Transverse colon (tissue), 4 donors: ENCODE results near the gene SMIM1. TPM values are rescaled to one million over a fixed set of nuclear protein-coding genes. Genes with fewer than 3 reads are reported as not detected.

ENCODE experiments used
- DNase-seq: peaks from one replicate; pipeline ENCODE4 v3.0.0-alpha.2; 2019
- H3K27ac ChIP-seq, 4 donors: fragments of 200-600 bp; sonication (generic); 2 replicates each; pipeline ENCODE4 v1.5.1; 2016 to 2018; ENCODE audit warnings: inconsistent platforms in 4 of 4
- H3K27me3 ChIP-seq: fragments of 200-600 bp; sonication (generic); 2 replicates; pipeline ENCODE4 v1.5.1; 2017; ENCODE audit warnings: inconsistent platforms
- H3K36me3 ChIP-seq, 4 donors: fragments of 200-600 bp; sonication (generic); 2 replicates each; pipeline ENCODE4 v1.5.1; 2017 to 2019; ENCODE audit warnings: inconsistent platforms in 4 of 4
- H3K4me1 ChIP-seq, 4 donors: fragments of 200-600 bp; sonication (generic); 2 replicates each; pipeline ENCODE4 v1.5.1; 2017 to 2020; ENCODE audit warnings: inconsistent platforms in 4 of 4
- H3K4me3 ChIP-seq, 4 donors: fragments of 200-600 bp; sonication (generic); 1 replicate in 1 of 4; 2 replicates in 3 of 4; pipeline versions ENCODE4 v1.5.1 to v1.6.1; 2017 to 2019; ENCODE audit warnings: inconsistent platforms in 4 of 4
- H3K9me3 ChIP-seq, 2 donors: fragments of 200-600 bp; sonication (generic); 2 replicates each; pipeline ENCODE4 v1.5.1; 2017 to 2019; ENCODE audit warnings: inconsistent platforms in 2 of 2
- CTCF ChIP-seq, 5 experiments: fragments of 200-600 bp in 3 of 5; fragments of 450-650 bp in 2 of 5; sonication (generic) in 3 of 5; IDR thresholded peaks; 1 replicate in 2 of 5; 2 replicates in 3 of 5; pipeline ENCODE4 v1.5.1; 2016 to 2017; ENCODE audit warnings: antibody characterized with exemption in 5 of 5, inconsistent platforms in 3 of 5, mild to moderate bottlenecking in 2 of 5, moderate library complexity in 1 of 5
- EP300 ChIP-seq: sonication (generic); formaldehyde crosslinking; IDR thresholded peaks from one replicate; pipeline ENCODE4 v1.6.1; 2017; ENCODE audit warnings: antibody characterized with exemption, low read depth
- POLR2A ChIP-seq: fragments of 450-650 bp; IDR thresholded peaks from one replicate; pipeline ENCODE4 v1.6.1; 2016; ENCODE audit warnings: antibody characterized with exemption, mild to moderate bottlenecking, moderate library complexity
- POLR2AphosphoS5 ChIP-seq, 3 donors: sonication (generic); formaldehyde crosslinking; IDR thresholded peaks; one replicate each; pipeline ENCODE4 v1.6.1; 2016; ENCODE audit warnings: antibody characterized with exemption in 3 of 3
- WGBS, 2 donors: methylation state at CpG; one replicate each; pipeline ENCODE4 v1.1.5; 2018; ENCODE audit warnings: low coverage in 1 of 2; 5-methylcytosine and 5-hydroxymethylcytosine counted together
- in situ Hi-C, 4 donors: fragments of 200-750 bp; cut with MboI; loops; one replicate each; pipeline versions ENCODE4 v1.15.0 to v1.15.1; 2017; ENCODE audit warnings: low sequenced_read_pairs in 3 of 4, low pct_ligation_motif_present in 1 of 4, low pct_unique_long_range_greater_than_20kb in 1 of 4
- intact Hi-C: fragments of 100-400 bp; cut with DNase I; formaldehyde crosslinking; loops from one replicate; pipeline ENCODE4 v1.15.1; 2023; ENCODE audit warnings: low total_unique reads
- total RNA-seq, 4 donors: library from RNA; depleted of rRNA; stranded (reverse); fragments of >200 nt; gene quantifications; one replicate each; pipeline ENCODE4 v1.1.0, GENCODE V29; 2016

The SMIM1 gene
- total RNA-seq, 4 donors from 2014 or later: not detected

GRCh38 chr1:3788756-3789420, 16.3 kb downstream of the SMIM1 start:
- Histone ChIP-seq H3K4me3 (no peak overlapping the region), H3K36me3 (peaks cover 0 to 23% (median 8%) of the 10 kb centered on the region in 4 donors), H3K9me3 (no peaks in the 10 kb centered on the region), H3K4me1 (peaks cover 8 to 13% (median 9%) of the 10 kb centered on the region in 4 donors), H3K27ac (no peak overlapping the region), H3K27me3 (no peaks in the 10 kb centered on the region)
- no peak for TF ChIP-seq CTCF (IDR thresholded peaks at IDR 0.05)
- no peak for DNase-seq
- 94 to 95% methylated on average over 4 to 16 of the region's 16 CpGs for WGBS, 2 donors
- intact Hi-C loops: no loop called here
- in situ Hi-C loops: no loop called here

GRCh38 chr1:3789421-3790300, 17.1 kb downstream of the SMIM1 start:
- no peaks in the 10 kb centered on the region for H3K9me3 ChIP-seq
- no peak for DNase-seq
- H3K27me3 ChIP-seq: no peaks in the 10 kb centered on the region
- 92% methylated on average over 2 to 31 of the region's 34 CpGs for WGBS, 2 donors
- no peak overlapping the region for H3K4me3 ChIP-seq
- intact Hi-C loops (no loop called here), in situ Hi-C loops (no loop called here)
- peaks cover 0 to 15% (median 6%) of the 10 kb centered on the region in 4 donors for H3K36me3 ChIP-seq
- peaks cover 14 to 20% (median 16%) of the 10 kb centered on the region in 4 donors for H3K4me1 ChIP-seq
- TF ChIP-seq CTCF (IDR thresholded peaks at IDR 0.05): no peak
- no peak for TF ChIP-seq POLR2A
- TF ChIP-seq EP300: no peak
- no peak for TF ChIP-seq POLR2AphosphoS5 (IDR thresholded peaks at IDR 0.05)
- H3K27ac ChIP-seq: no peak overlapping the region

- no peak overlapping the region for H3K4me3 ChIP-seq
- WGBS, 2 donors: 87% methylated on average over 9 of the region's 12 CpGs; no CpG with 5 or more reads in 1 of the 2 donors
- no peak for DNase-seq
- H3K4me1 ChIP-seq: peaks cover 23 to 29% (median 24%) of the 10 kb centered on the region in 4 donors
- H3K36me3 ChIP-seq: peaks cover 0 to 12% (median 6%) of the 10 kb centered on the region in 4 donors
- intact Hi-C loops (no loop called here), in situ Hi-C loops (no loop called here)
- H3K9me3 ChIP-seq: no peaks in the 10 kb centered on the region
- TF ChIP-seq CTCF (IDR thresholded peaks at IDR 0.05): no peak
- TF ChIP-seq POLR2AphosphoS5 (IDR thresholded peaks at IDR 0.05): no peak
- no peak overlapping the region for H3K27ac ChIP-seq
- H3K27me3 ChIP-seq: no peaks in the 10 kb centered on the region
Observed at GRCh38 chr1:3790500-3790923, 18.0 kb downstream of the SMIM1 start.

GRCh38 chr1:3790952-3791351, 18.4 kb downstream of the SMIM1 start:
- Histone ChIP-seq H3K9me3 (no peaks in the 10 kb centered on the region), H3K27ac (no peak overlapping the region), H3K4me3 (no peak overlapping the region), H3K4me1 (peaks cover 24 to 31% (median 27%) of the 10 kb centered on the region in 4 donors), H3K27me3 (no peaks in the 10 kb centered on the region), H3K36me3 (peaks cover 0 to 12% (median 5%) of the 10 kb centered on the region in 4 donors)
- WGBS, 2 donors: 91 to 100% methylated on average over 1 to 18 of the region's 18 CpGs
- DNase-seq: no peak
- in situ Hi-C loops: no loop called here
- TF ChIP-seq POLR2AphosphoS5 (IDR thresholded peaks at IDR 0.05) (no peak), CTCF (IDR thresholded peaks at IDR 0.05) (no peak), POLR2A (no peak), EP300 (no peak)
- intact Hi-C loops: no loop called here
